ENCODE data around the gene SMARCB1. TPM values are rescaled to one million over a fixed set of nuclear protein-coding genes. Genes with fewer than 3 reads are reported as not detected.

SMARCB1 gene
- polyA plus RNA-seq, 10 donors, result 57.5 to 111 (median 74.6) TPM

DNA sequence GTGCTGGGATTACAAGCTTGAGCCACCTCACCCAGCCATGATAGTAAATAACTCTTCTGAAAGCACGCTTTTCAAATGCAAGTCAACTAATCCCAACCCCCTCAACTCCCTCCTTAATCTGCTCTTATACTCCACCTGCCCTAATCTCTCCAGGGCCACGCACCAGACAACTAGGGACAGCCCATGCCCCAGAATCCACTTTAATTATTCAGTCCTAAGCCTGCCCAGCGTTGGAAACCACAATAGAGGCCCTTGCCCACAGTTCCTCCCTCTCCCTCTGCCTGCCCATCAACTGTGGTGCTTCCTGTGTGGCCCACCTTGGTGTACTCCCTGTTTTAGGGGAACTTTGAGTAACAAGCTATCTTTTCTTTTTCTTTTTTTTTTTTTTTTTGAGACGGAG lies 29.9 kb upstream of the SMARCB1 start:
- no peak for DNase-seq

GRCh38 chr22:23759566-23759965 lies 27.2 kb upstream of the SMARCB1 start:
- DNase-seq, result no peak

GRCh38 chr22:23760056-23760455 lies 26.7 kb upstream of the SMARCB1 start:
- DNase-seq, result no peak

- DNase-seq, result peak in 1 of 3 donors; percentile 50
These were observed 23.8 kb upstream of the SMARCB1 start, which contains the start of gene C22orf15 for GRCh38 chr22:23762842-23763578. Gene C22orf15, plus strand, starts transcription at chr22:23762990. Its CDS starts 317 bp downstream, at chr22:23763307.

- DNase-seq, result no peak
These were observed 23.2 kb upstream of the SMARCB1 start for GRCh38 chr22:23763579-23763945.

DNA sequence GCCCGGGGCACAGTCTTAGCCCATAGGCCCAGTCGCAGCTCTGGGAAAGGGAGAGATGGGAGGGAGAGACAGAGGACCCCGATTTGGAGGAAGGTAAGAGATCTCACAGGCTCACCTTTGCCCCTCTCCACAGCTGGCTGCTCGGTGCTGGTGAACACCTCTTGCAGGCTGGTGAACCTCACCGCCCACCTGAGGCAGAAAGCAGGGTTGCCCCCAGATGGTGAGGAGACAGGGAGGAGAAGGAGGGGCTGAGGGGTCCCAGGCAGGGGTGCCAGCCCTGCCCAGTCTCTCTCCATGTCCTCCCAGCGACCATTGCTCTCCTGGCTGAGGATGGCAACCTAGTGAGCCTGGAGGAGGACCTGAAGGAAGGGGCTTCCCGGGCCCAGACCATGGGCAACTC lies 22.8 kb upstream of the SMARCB1 start:
- no peak for DNase-seq

DNA sequence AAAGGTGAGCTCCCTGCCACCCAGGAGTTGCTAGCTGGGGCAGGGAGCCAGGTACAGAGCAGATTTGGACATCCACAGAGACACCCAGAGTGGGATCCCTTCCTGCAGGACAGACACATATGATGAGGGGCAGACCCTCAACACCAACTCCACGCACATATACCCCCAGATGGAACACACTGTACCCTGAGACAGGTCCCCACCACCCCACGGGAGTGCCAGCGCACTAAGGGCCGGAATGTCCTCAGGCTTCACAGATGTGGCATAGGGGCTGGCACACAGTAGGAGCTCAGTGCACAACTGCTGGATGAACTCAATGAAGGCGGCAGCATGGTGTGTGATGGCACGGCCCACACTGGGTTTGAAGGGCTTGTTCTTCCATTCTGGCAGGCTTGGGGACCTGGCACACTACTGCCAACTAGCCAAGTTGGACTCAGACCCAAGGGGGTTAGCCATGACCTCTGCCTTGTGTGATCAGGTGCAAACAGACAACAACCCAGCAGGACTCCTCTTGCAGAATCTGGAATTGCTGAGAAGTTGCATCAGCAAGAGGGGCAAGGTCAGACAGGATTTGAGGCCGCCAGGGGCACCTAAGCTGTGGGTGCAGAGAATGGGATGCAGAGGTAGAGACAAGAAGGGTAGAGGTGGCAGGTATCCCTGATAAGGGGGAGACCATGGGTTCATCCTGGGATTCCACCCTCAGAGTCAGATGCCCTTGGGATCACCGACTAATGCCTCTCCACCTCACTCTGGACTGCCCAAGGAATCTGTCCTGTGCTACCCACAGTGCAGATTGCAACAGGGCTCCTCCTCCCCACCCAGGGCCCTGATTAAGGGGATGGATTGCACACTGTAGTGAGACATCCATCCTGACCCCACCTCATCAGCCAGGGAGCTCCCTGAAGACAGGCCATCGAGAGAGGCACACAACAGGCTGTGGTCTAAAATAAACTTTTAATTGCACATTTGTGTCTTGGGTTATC lies 21.6 kb upstream of the SMARCB1 start:
- DNase-seq, result no peak

DNA sequence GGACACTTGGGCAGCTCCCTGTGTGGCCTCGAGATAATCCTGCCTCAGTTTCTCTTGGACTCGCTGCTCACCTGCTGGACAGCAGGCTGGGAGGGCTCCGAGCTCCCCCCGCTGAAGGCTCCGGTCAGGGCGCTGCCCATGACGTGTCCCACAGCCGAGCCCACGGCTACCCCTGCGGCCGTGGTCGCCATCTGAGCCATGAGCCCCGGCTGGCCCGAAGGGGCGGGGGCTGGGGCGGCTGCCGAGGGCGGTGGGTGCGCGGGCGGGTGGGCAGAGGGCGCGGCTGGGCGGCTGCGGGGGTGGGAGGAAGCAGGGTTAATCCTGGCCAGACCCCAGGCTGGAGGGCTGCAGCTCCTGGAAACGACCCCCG lies 19.5 kb upstream of the SMARCB1 start:
- peak in 1 of 3 donors; percentile 33 for DNase-seq

GRCh38 chr22:23767673-23768548 lies 18.9 kb upstream of the SMARCB1 start, which contains the start of gene CHCHD10:
Gene CHCHD10, minus strand, starts transcription at chr22:23767972. Its CDS starts 98 bp downstream, at chr22:23767874.
- peak in 2 of 3 donors; percentile 82 to 91 for DNase-seq

GRCh38 chr22:23769321-23769965 lies 17.3 kb upstream of the SMARCB1 start:
- no peak for DNase-seq

GRCh38 chr22:23772315-23772648 lies 14.5 kb upstream of the SMARCB1 start:
- DNase-seq, result no peak

GRCh38 chr22:23772649-23773473 lies 13.9 kb upstream of the SMARCB1 start, which contains the start of gene MMP11:
Gene MMP11, plus strand, starts transcription at chr22:23772849. Its CDS starts 22 bp downstream, at chr22:23772871.
- peak in 2 of 3 donors; percentile 39 to 65 for DNase-seq

DNA sequence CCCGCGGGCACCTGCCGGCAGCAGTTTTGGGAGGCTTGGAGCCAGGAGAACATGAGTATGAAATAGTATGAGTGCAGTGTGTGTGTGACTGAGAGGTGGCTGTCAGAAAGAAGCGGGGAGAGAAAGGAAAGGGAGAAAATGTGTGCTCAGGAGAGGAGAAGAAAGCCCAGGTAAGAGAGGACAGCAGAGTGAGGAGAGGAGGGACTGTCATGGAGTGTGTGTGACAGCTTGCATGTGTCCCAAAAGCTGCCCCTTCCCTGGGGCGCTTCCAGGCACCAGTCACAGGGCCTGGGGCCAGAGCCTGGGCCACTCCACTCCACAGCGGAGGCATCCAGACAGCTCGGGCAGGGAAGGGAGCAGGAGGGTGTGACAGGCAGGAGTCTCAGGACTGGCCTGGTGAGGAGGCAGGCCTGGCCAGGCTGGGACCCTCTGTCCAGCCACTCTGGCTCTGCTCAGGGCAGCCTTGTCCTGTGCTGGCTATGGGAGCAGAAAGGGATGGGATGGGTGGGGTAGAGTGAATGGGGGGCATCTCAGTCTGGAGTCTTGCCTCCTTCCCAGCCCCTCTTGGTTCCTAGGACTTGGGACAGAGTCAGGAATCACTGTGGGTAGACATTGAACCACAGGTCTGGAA lies 13.2 kb upstream of the SMARCB1 start:
- DNase-seq, result no peak

- DNase-seq, result no peak
These were observed 12.4 kb upstream of the SMARCB1 start for GRCh38 chr22:23774114-23774921.

- DNase-seq, result no peak
These were observed 11.8 kb upstream of the SMARCB1 start for GRCh38 chr22:23774922-23775436.

- no peak for DNase-seq
These were observed 10.9 kb upstream of the SMARCB1 start for GRCh38 chr22:23775779-23776375.

DNA sequence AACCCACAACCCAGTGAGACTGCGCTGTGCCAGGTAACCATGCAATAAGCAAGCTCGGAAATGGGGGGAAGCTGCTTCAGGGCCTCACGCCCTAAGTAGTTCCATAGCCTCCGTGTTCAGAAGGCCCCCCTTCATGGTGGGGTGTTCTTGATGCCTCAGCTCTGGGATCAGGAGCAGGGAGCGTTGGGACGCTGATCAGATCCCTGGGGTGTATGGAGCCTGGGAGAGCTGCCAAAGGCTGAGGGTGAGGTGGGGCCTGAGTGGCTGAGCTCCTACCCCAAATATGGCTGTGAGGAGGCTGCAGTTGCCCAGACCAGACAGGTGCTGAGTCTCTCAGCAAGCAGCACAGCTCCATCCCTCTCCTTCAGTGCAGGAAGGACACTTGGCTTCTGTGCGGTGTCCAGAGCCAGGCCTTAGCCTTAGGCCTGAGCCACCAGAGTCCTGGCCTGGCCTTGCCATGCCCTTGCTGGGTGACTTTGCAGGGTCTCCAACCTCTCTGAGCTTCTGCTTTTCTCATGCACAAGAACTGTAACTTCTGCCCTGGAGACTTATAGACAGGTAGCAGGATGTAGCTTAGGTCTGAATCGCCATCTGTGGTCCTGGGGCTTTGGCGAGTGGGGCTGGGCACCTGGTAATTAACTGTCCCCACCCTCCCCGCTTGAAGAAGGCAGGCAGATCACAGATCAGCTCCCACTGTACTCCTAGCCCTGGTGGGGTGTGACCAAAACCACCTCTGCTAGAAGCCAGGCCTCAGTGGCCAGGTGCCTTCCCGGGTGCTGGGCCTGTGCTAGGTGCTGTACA lies 8.8 kb upstream of the SMARCB1 start:
- DNase-seq, result no peak
